Activated B cell treated with CpG ODN at 0.5 μM for 24 hours (primary cell): ENCODE measurements around the gene CAPN7. TPM values are rescaled to one million over a fixed set of nuclear protein-coding genes. Genes with fewer than 3 reads are reported as not detected.
A peak's percentile ranks its signal among the peaks of the same experiment; 100 is the strongest.

ENCODE experiments used
- ATAC-seq: fragments of 200-7000 bp; cut with Tn5 transposase; one replicate; pipeline ENCODE4 v1.10.0; 2021; ENCODE audit warnings: low read depth, mild to moderate bottlenecking, moderate library complexity
- CTCF ChIA-PET: fragments of 350-600 bp; sonication (Branson Sonifier 250); formaldehyde crosslinking; loops from one replicate; lab custom pipeline; 2021; ENCODE audit warnings: antibody characterized with exemption; lab: Charles Lee
- POLR2A ChIA-PET: fragments of 350-600 bp; sonication (Branson Sonifier 250); formaldehyde crosslinking; loops from one replicate; lab custom pipeline; 2021; ENCODE audit warnings: antibody characterized with exemption; lab: Charles Lee
- DNase-seq: peaks from one replicate; pipeline ENCODE4 v3.0.0; 2022
- H3K27ac Mint-ChIP-seq: one replicate; pipeline ENCODE4 v1.8.0; 2020; ENCODE audit warnings: mixed read lengths
- H3K27me3 Mint-ChIP-seq: one replicate; pipeline ENCODE4 v1.8.0; 2021; ENCODE audit warnings: mixed read lengths
- H3K36me3 Mint-ChIP-seq: one replicate; pipeline ENCODE4 v1.8.0; 2021; ENCODE audit warnings: low read depth, mixed read lengths
- H3K4me1 Mint-ChIP-seq: one replicate; pipeline ENCODE4 v1.8.0; 2021; ENCODE audit warnings: mixed read lengths
- H3K4me3 Mint-ChIP-seq: one replicate; pipeline ENCODE4 v1.8.0; 2020; ENCODE audit warnings: mild to moderate bottlenecking, mixed read lengths
- H3K9me3 Mint-ChIP-seq: one replicate; pipeline ENCODE4 v1.8.0; 2020; ENCODE audit warnings: mixed read lengths
- CTCF ChIP-seq: fragments of 200-600 bp; IDR thresholded peaks from one replicate; pipeline ENCODE4 v1.8.0; 2022; ENCODE audit warnings: antibody characterized with exemption, mild to moderate bottlenecking
- intact Hi-C: fragments of 100-400 bp; cut with micrococcal nuclease; formaldehyde crosslinking; loops from one replicate; pipeline ENCODE4 v1.15.1; 2024
- total RNA-seq: library from RNA; stranded (reverse); gene quantifications from 2 replicates; pipeline ENCODE4 v1.2.3, GENCODE V29; 2022

The CAPN7 gene
- total RNA-seq, 1 donor from 2014 or later: 45.1 TPM

GRCh38 chr3:15266510-15267376 is 60.7 kb downstream of the CAPN7 start:
- ChIA-PET CTCF (interaction anchor here (1.4 to 10.2 kb wide), 13 partner anchors 25 to 141 kb away, joined by 3 to 156 read pairs (median 23); partner anchors contain the start of gene SH3BP5), POLR2A (interaction anchor here (0.7 to 8.9 kb wide), 7 partner anchors 8 to 531 kb away, joined by 3 to 118 read pairs (median 5); partner anchors contain the start of gene SH3BP5)
- peaks cover 76% of the 10 kb centered on the region for H3K4me1 Mint-ChIP-seq
- no peaks in the 10 kb centered on the region for H3K27me3 Mint-ChIP-seq
- peaks cover 48% of the 10 kb centered on the region for H3K36me3 Mint-ChIP-seq
- TF ChIP-seq CTCF: no peak
- H3K27ac Mint-ChIP-seq: no peak overlapping the region
- no peak overlapping the region for H3K4me3 Mint-ChIP-seq
- intact Hi-C loops: no loop called here
- no peaks in the 10 kb centered on the region for H3K9me3 Mint-ChIP-seq
- DNase-seq (no peak), ATAC-seq (no peak)

GRCh38 chr3:15267502-15267901 is 61.5 kb downstream of the CAPN7 start:
- ATAC-seq: no peak
- peaks cover 84% of the 10 kb centered on the region for H3K4me1 Mint-ChIP-seq
- H3K27me3 Mint-ChIP-seq: no peaks in the 10 kb centered on the region
- H3K27ac Mint-ChIP-seq: no peak overlapping the region
- no peak for TF ChIP-seq CTCF
- DNase-seq: no peak
- peaks cover 46% of the 10 kb centered on the region for H3K36me3 Mint-ChIP-seq
- H3K4me3 Mint-ChIP-seq: no peak overlapping the region
- POLR2A ChIA-PET: interaction anchor here (0.6 to 8.9 kb wide), 13 partner anchors 9 to 289 kb away, joined by 3 to 118 read pairs (median 4); partner anchors contain the start of genes CAPN7 and SH3BP5
- H3K9me3 Mint-ChIP-seq: no peaks in the 10 kb centered on the region
- CTCF ChIA-PET: interaction anchor here (0.7 to 10.2 kb wide), 44 partner anchors 8 to 291 kb away, joined by 3 to 156 read pairs (median 5); partner anchors contain the start of genes CAPN7, EAF1, METTL6 and SH3BP5
- intact Hi-C loops: no loop called here

- peaks cover 45% of the 10 kb centered on the region for H3K36me3 Mint-ChIP-seq
- H3K4me1 Mint-ChIP-seq: peaks cover 89% of the 10 kb centered on the region
- no peaks in the 10 kb centered on the region for H3K9me3 Mint-ChIP-seq
- intact Hi-C loops: loop anchor here (1.0 to 2.0 kb wide), 8 partner anchors 61 to 289 kb away; partner anchors contain the start of genes CAPN7, EAF1, METTL6 and SH3BP5
- no peaks in the 10 kb centered on the region for H3K27me3 Mint-ChIP-seq
- peak overlapping the region; percentile 46 for H3K4me3 Mint-ChIP-seq
- POLR2A ChIA-PET: interaction anchor here (0.6 to 8.9 kb wide), 14 partner anchors 10 to 289 kb away, joined by 3 to 118 read pairs (median 4); partner anchors contain the start of genes CAPN7 and SH3BP5
- CTCF ChIA-PET: interaction anchor here (0.6 to 10.2 kb wide), 46 partner anchors 9 to 290 kb away, joined by 3 to 156 read pairs (median 5); partner anchors contain the start of genes CAPN7, EAF1, METTL6 and SH3BP5
- peak; percentile 65 for TF ChIP-seq CTCF
- no peak overlapping the region for H3K27ac Mint-ChIP-seq
- DNase-seq: peak; percentile 70
- peak; percentile 40 for ATAC-seq
Measured at GRCh38 chr3:15268033-15268631, 62.1 kb downstream of the CAPN7 start.

DNA sequence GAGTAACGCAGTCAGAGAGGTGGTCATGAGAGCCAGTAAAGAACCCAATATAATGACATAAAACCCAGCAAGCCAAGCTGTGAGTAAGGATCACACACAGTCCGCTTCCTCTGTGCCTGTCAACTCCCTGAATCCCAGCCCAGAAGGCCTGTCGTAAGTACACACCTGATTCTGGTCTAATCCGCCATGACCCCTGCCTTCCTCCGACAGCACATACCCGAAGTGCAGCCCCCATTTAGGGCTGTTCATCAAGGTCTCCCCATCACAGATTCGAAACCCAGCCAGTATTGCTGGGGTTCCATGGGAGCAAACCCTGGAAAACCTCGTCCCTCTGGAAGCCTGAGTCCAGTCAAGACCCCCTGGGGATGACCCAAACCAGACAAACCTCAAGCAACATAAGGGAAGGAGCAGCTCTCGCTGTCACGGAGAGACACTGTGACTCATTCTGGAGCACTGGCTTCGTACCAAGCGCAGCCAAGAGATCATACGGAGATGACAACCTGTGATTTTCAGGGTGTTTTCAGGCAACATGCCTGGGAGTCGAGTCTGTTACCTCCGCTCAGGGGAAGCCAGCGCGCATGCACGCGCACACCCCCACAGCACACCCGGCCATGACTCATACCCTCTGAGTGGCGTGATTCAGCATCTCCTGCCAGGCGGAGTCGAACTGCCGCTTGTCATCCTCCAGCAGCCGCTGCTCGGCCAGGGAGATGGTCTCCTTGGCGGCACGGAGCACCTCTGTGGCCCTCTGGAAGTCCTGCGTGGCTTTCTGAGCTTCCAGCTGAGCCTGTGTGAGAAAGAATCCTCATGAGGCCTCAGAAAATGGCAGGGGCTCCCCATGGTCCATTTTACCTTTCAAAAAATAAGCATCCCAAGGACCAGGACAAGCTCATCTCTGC is 63.3 kb downstream of the CAPN7 start:
- intact Hi-C loops: loop anchor here (1.0 to 2.0 kb wide), 2 partner anchors 63 to 76 kb away; partner anchors contain the start of gene CAPN7
- Mint-ChIP-seq H3K27ac (peak overlapping the region; percentile 85), H3K27me3 (no peaks in the 10 kb centered on the region), H3K4me1 (peaks cover 93% of the 10 kb centered on the region), H3K4me3 (peak overlapping the region; percentile 62), H3K36me3 (peaks cover 38% of the 10 kb centered on the region), H3K9me3 (no peaks in the 10 kb centered on the region)
- TF ChIP-seq CTCF: no peak
- CTCF ChIA-PET: interaction anchor here (1.0 to 10.2 kb wide), 17 partner anchors 20 to 138 kb away, joined by 3 to 156 read pairs (median 13); partner anchors contain the start of gene SH3BP5
- ATAC-seq (peak; percentile 62), DNase-seq (peak; percentile 74)
- POLR2A ChIA-PET: interaction anchor here (0.5 to 8.9 kb wide), 16 partner anchors 41 to 321 kb away, joined by 3 to 118 read pairs (median 5); partner anchors contain the start of genes CAPN7 and SH3BP5
